ENCODE measurements around the gene PER2. TPM values are rescaled to one million over a fixed set of nuclear protein-coding genes. Genes with fewer than 3 reads are reported as not detected.

The PER2 gene
- total and polyA plus RNA-seq, 10 of the 15 experiments (the other 5 are each of a cell fraction or from before 2014, with no cell fraction given), result 1.5 to 15.1 (median 4.6) TPM

- TSS peak; percentile 96 for BruUV-seq (replicated peaks)
- RAD21 ChIA-PET (ENCODE audit: unreplicated experiment), result interaction anchor here (1.0 kb wide), 1 partner anchor 59 kb away, joined by 3 read pairs; no protein-coding TSS in a partner anchor
- in situ Hi-C loops (cut with MboI), result no loop called here
- TF ChIP-seq E4F1 (IDR thresholded peaks at IDR 0.05; ENCODE audit: borderline replicate concordance, partially characterized antibody) (no peak), BHLHE40 (IDR thresholded peaks at IDR 0.05; ENCODE audit: borderline replicate concordance in 1 of 2, low read depth in 2 of 2, low read length in 1 of 2) (no peak), SMAD5 (IDR thresholded peaks at IDR 0.05; ENCODE audit: low read depth) (no peak), ZBTB40 (IDR thresholded peaks at IDR 0.05; ENCODE audit: borderline replicate concordance) (no peak), SUPT20H (IDR thresholded peaks at IDR 0.05; ENCODE audit: borderline replicate concordance, control insufficient read depth, low read depth, low read length) (no peak), MYB (IDR thresholded peaks at IDR 0.05; ENCODE audit: borderline replicate concordance, low read depth, low read length) (no peak), NFYB (IDR thresholded peaks at IDR 0.05; ENCODE audit: insufficient read depth, low read depth, low read length) (peak; percentile 38; the same call in 1 of the 2 replicates), MTA2 (IDR thresholded peaks at IDR 0.05; ENCODE audit: low read depth) (no peak), SIX5 (IDR thresholded peaks at IDR 0.05; ENCODE audit: low read depth, low read length, severe bottlenecking) (no peak), CBX3 (IDR thresholded peaks at IDR 0.05; ENCODE audit: borderline replicate concordance, low read depth) (no peak), SPI1 (IDR thresholded peaks at IDR 0.05; ENCODE audit: borderline replicate concordance, insufficient read depth, low read depth, low read length) (peak; percentile 31; the same call in 1 of the 2 replicates), FOXM1 (IDR thresholded peaks at IDR 0.05; ENCODE audit: low read depth, low read length) (no peak), E2F4 (IDR thresholded peaks at IDR 0.05; ENCODE audit: low read depth, low read length) (0 out of 2 replicates have a peak, but pooled peaks have one; percentile 1)
These were observed 84.3 kb downstream of the PER2 start for GRCh38 chr2:238203973-238204683.

More at GRCh38 chr2:238203973-238204683, 84.3 kb downstream of the PER2 start:
- ChIA-PET CTCF (interaction anchor here (1.1 kb wide), 1 partner anchor 59 kb away, joined by 3 read pairs; no protein-coding TSS in a partner anchor), SMC1A (ENCODE audit: uncharacterized antibody, unreplicated experiment) (interaction anchor here (1.0 to 1.6 kb wide), 3 partner anchors 9 to 376 kb away, joined by 3 to 6 read pairs (median 4); no protein-coding TSS in a partner anchor), POLR2A (interaction anchor here (1.0 to 1.4 kb wide), 2 partner anchors 28 to 140 kb away, joined by 4 to 5 read pairs; no protein-coding TSS in a partner anchor)
- Histone ChIP-seq H3K4me2 (ENCODE audit: control insufficient read depth, insufficient read depth) (peak overlapping the region; percentile 77), H2AFZ (ENCODE audit: control insufficient read depth, low read depth, low read length) (peak overlapping the region; percentile 83), H3K9me3 (replicated peaks; ENCODE audit: control insufficient read depth, insufficient read depth, low read length) (no peaks in the 10 kb centered on the region), H4K20me1 (ENCODE audit: control insufficient read depth, insufficient read depth) (peaks cover 6% of the 10 kb centered on the region), H3K79me2 (ENCODE audit: control insufficient read depth, insufficient read depth, low read length) (peaks cover 46% of the 10 kb centered on the region), H3K4me3 (peak overlapping the region; percentile 78), H3K27me3 (replicated peaks in 1 of 2; ENCODE audit: control insufficient read depth in 2 of 2, insufficient read depth in 2 of 2, low read length in 1 of 2) (no peaks in the 10 kb centered on the region), H3K27ac (ENCODE audit: control insufficient read depth, insufficient read depth) (peak overlapping the region; percentile 57), H3K36me3 (ENCODE audit: control insufficient read depth in 2 of 2, insufficient read depth in 2 of 2, low read length in 1 of 2) (no peaks in the 10 kb centered on the region), H3K9ac (ENCODE audit: control insufficient read depth, insufficient read depth, low read length) (peak overlapping the region; percentile 72), H3K4me1 (ENCODE audit: control insufficient read depth, insufficient read depth, low read length) (peaks cover 12% of the 10 kb centered on the region)
- ATAC-seq (peak; percentile 33), FAIRE-seq (peak; percentile 13), DNase-seq (ENCODE audit: low read depth, low spot score) (peak; percentile 11)
- 16% methylated on average over 18 of the region's 18 CpGs for WGBS (ENCODE audit: insufficient coverage, insufficient replicate concordance, low lambda C conversion rate, missing lambda C conversion rate)
- intact Hi-C loops (cut with micrococcal nuclease; ENCODE audit: unreplicated experiment), result loop anchor here (5.0 kb wide), 1 partner anchor 38 kb away; the partner anchor contains the start of gene HES6

All from GM12878 (cell line).